DMS 273 treated with DMSO at 0.1 percent for 48 hours (cell line): ENCODE results near the gene ADCY3.

Experiments
- DNase-seq: peaks from one replicate; lab custom pipeline; 2025; lab: John Stamatoyannopoulos, UW

Gene ADCY3

GRCh38 chr2:24830351-24830750 lies 89.7 kb downstream of the ADCY3 start:
- DNase-seq, result no peak

DNA sequence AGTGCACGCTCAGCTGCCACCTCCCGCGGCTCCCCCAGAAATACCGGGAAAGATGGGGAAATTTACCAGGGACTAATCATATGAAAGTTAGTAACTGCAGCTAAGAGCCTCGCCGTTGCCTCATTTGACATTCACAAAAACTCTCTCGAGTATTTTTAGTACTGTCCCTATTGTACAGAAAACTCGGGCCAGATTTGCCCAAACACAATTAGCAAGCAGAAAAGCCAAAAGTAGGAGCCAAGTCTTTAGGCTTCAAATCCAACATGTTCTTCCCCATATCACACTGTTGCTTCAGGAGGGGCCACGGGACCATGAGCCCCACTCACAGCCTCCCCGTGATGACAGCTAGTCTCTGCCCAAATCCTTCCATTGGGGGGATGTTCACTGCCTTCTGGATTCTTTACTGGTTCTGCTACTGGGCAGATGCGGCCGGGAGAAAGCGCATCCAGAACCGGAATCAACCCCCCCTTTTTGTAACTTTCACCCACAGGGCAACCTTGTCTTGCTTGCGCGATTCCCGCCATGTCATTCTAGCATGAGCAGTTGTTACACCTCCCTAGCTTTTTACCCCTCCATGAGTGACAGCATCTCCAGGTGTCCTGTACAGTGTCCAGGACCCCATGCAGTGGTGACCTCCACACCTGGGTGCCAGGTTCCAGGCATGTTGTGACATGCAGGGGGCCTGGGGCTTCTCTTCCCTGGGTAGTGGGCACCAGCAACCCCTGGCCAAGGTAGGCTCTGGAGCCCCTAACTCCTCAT lies 91.6 kb downstream of the ADCY3 start:
- DNase-seq, result no peak

DNA sequence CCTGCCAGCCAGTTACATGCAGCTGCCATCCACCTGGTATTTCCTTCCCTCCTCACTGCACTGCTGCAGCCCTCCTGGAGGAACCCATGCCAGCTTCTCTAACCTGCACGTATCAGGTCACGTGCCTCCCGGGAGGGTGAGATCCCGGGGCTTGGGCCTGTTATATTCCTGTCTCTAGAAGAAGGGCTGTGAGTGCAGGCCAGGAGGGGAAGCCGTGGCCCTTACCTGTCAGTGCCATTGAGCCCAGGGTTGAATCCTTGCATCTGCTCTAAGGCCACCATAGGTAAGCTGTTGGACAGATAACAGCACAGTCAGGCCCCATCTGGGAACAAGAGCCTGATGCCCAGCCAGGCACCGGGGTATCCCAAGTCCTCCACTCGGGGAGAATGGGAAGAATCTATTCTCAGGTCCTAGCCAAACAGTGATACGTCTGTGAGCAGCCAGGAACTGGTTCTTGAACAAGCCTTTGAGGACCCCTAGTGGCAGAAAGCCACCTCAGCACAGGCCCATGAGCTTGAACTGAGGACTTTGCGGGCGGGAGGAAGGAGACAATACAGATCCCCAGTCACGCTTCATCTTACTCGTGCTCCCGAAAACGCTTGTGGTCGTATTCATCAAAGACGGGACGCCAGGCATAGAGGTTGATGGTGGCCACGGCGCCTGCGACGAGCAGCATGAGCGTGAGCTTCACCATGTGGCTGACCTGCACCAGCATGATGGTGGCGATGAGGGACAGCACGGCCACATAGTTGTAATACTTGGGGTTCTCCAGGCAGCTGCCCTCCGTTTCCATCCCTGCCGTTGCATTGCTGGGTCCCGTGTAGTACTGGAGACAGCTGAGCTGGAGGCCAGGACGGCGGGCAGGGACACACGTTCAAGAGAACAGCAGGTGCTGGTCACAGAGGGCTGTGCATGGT lies 92.5 kb downstream of the ADCY3 start:
- DNase-seq, result peak; percentile 59

DNA sequence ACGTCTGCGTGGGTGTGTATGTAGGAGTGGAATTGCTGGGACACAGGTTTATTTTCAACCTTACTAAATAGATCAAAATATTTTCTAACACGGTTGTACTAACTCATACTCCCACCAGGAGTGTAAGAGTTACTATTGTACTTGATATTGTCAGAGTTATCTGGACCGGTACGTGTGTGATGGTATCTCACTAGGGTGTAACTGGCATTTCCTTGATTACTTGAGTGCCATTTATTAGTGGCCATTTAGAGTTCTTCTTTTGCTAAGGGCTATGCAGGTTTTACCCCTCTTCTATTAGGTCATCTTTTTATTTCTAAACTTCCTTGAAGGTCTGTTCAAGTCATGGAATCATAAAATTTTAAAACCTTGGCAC lies 93.3 kb downstream of the ADCY3 start:
- DNase-seq, result no peak

- no peak for DNase-seq
Measured at GRCh38 chr2:24825883-24826772, 93.9 kb downstream of the ADCY3 start.

GRCh38 chr2:24824966-24825882 lies 94.8 kb downstream of the ADCY3 start:
- DNase-seq, result no peak

GRCh38 chr2:24824071-24824588 lies 95.9 kb downstream of the ADCY3 start:
- no peak for DNase-seq

- no peak for DNase-seq
Measured at GRCh38 chr2:24822049-24822706, 97.9 kb downstream of the ADCY3 start.

DNA sequence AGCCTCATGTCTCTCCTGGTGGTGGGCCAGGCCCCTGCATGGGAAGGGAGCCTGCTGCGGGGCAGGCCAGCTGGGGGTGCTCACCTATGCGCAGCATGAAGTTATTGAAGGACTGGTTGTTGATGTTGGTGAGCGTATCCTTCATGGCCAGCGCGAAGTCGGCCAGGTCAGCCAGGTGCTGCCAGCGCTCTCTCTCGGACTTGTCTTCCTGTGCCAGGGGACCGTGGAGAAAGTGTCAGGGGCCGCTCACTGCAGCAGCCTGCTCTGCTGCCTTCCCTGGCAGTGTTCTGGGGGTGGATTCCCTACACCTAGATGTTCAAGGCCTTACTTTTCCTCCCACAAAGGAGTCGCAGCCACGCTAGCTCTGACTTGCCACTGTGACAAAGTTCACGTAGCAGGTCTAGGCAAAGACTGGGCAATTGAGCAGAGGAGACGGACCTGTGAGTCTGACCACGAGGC lies 98.6 kb downstream of the ADCY3 start:
- no peak for DNase-seq

- DNase-seq, result no peak
Measured at GRCh38 chr2:24820598-24821432, 99.2 kb downstream of the ADCY3 start.

DNA sequence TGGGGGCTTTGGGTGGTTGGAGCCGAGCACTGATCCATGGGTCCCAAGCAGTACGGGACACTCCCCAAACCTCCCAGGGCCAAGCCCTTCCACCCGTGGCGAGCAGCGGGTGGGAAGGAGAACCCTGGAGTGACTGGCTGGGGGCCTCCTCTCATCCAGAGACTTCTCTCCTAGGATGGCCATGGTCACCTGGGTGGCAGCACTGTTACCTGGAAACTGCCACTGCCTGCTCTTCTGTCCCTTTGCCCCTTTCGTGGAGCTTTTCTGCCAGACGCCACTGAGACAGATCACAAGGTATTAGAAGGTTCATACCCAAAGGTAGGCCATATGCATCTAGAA lies 99.9 kb downstream of the ADCY3 start:
- DNase-seq, result no peak

DNA sequence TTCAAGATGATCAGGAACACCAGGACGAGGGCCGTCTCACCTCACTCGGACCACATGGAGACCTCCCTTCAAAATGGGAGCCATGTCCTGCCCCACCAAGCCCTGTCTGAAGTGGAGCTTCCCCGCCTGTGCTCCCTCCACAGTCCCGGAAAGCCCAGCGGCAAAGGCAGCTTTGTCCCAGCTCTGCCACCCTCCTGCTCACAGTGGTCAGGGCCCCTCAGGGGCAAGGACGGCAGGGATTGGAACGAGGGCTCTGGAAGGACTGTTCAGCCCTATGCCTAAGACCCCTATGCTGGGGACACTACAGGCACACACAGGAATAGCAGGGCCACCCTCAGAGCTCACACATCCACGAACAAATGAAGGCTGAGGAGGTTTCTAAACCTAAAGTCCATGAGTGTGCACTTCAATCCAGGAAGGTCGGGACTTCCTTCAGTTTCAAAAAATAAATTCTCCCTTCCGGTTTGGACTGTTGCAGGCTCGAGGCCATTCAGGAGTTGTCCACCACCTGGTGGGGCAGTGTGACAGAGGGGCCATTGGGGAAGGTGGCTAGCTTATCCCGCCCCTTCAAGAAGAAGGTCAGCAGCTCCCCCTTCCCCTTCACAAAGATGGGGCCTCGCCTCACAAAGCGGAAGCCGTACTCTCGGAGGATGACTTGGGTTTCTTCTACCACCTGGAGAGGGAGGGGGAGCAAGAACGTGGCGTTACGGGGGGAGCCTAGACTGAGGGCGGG lies 100.4 kb downstream of the ADCY3 start:
- DNase-seq, result no peak

- no peak for DNase-seq
Measured at GRCh38 chr2:24818721-24819167, 101.3 kb downstream of the ADCY3 start.

- no peak for DNase-seq
Measured at GRCh38 chr2:24816884-24817283, 103.2 kb downstream of the ADCY3 start.

GRCh38 chr2:24816404-24816803 lies 103.6 kb downstream of the ADCY3 start:
- DNase-seq, result no peak

GRCh38 chr2:24815171-24815570 lies 104.9 kb downstream of the ADCY3 start:
- no peak for DNase-seq

DNA sequence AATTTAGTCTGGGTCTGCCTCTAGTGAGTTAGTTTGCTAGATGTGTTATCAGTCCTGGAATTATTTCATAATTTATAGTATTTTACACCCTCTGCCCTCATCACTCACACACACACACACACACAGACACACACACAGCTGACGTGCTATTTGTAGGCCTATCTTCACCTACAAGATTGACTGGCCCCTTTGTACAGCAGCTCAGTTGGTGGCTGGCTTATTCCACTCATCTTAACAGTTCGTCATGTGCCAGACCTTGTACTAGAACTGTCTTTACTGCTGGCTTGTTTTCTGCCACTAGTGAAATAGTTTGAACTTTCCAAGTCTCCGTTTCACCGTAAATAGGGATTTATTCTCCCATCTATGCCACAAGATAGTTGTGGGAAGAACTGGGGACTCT lies 105.5 kb downstream of the ADCY3 start:
- DNase-seq, result no peak

- no peak for DNase-seq
Measured at GRCh38 chr2:24813691-24814137, 106.3 kb downstream of the ADCY3 start.
